Endothelial cell (in vitro differentiated cells): ENCODE measurements around the gene ST3GAL4. TPM values are rescaled to one million over a fixed set of nuclear protein-coding genes. Genes with fewer than 3 reads are reported as not detected.
"Not testable (repeated sequence)": the region's sequence is repeated elsewhere in the genome, so short reads cannot be mapped to it uniquely, and the experiment has no call there.

Source experiments
- DNase-seq: peaks from one replicate; pipeline ENCODE4 v3.0.0; 2021; ENCODE audit warnings: low spot score
- H3K27ac Mint-ChIP-seq: one replicate; pipeline ENCODE4 v1.8.0; 2021; ENCODE audit warnings: mixed read lengths, inconsistent platforms; ENCODE audit not compliant: unreplicated experiment
- H3K27me3 Mint-ChIP-seq: one replicate; pipeline ENCODE4 v1.8.0; 2021; ENCODE audit warnings: mild to moderate bottlenecking, moderate library complexity, mixed read lengths, inconsistent platforms; ENCODE audit not compliant: unreplicated experiment
- H3K36me3 Mint-ChIP-seq: one replicate; pipeline ENCODE4 v1.8.0; 2021; ENCODE audit warnings: mild to moderate bottlenecking, low read depth, mixed read lengths, inconsistent platforms; ENCODE audit not compliant: unreplicated experiment
- H3K4me1 Mint-ChIP-seq: one replicate; pipeline ENCODE4 v1.8.0; 2021; ENCODE audit warnings: mild to moderate bottlenecking, mixed read lengths, inconsistent platforms; ENCODE audit not compliant: unreplicated experiment
- H3K4me3 Mint-ChIP-seq: one replicate; pipeline ENCODE4 v1.8.0; 2021; ENCODE audit warnings: mild to moderate bottlenecking, mixed read lengths, inconsistent platforms; ENCODE audit not compliant: unreplicated experiment
- H3K9me3 Mint-ChIP-seq: one replicate; pipeline ENCODE4 v1.8.0; 2021; ENCODE audit warnings: mixed read lengths, inconsistent platforms; ENCODE audit not compliant: unreplicated experiment
- CTCF ChIP-seq: fragments of 200-600 bp; sonication (generic); IDR thresholded peaks from one replicate; pipeline ENCODE4 v1.5.0; 2021; ENCODE audit warnings: antibody characterized with exemption; ENCODE audit not compliant: unreplicated experiment
- total RNA-seq: library from RNA; stranded (reverse); fragmentation: NEBNext Ultra II Directional; extraction: Animal tissue kit (Norgen Biotek cat#: 25700); gene quantifications from one replicate; pipeline ENCODE4 v1.2.1, GENCODE V29; 2021; ENCODE audit not compliant: unreplicated experiment

ST3GAL4 gene
- total RNA-seq, 1 donor from 2014 or later: 25.9 TPM

- H3K27ac Mint-ChIP-seq: no peak overlapping the region
- DNase-seq: no peak
- no peaks in the 10 kb centered on the region for H3K9me3 Mint-ChIP-seq
- H3K4me3 Mint-ChIP-seq: no peak overlapping the region
- H3K4me1 Mint-ChIP-seq: peaks cover 54% of the 10 kb centered on the region
- TF ChIP-seq CTCF: no peak
- peaks cover 8% of the 10 kb centered on the region for H3K27me3 Mint-ChIP-seq
- H3K36me3 Mint-ChIP-seq: peaks cover 9% of the 10 kb centered on the region
Observed at GRCh38 chr11:126345759-126346585, 9.5 kb upstream of the ST3GAL4 start.

- no peak overlapping the region for H3K27ac Mint-ChIP-seq
- no peaks in the 10 kb centered on the region for H3K9me3 Mint-ChIP-seq
- H3K27me3 Mint-ChIP-seq: peaks cover 6% of the 10 kb centered on the region
- no peak overlapping the region for H3K4me3 Mint-ChIP-seq
- DNase-seq: no peak
- no peak for TF ChIP-seq CTCF
- peaks cover 9% of the 10 kb centered on the region for H3K36me3 Mint-ChIP-seq
- peaks cover 48% of the 10 kb centered on the region for H3K4me1 Mint-ChIP-seq
Observed at GRCh38 chr11:126346586-126346940, 8.9 kb upstream of the ST3GAL4 start.

GRCh38 chr11:126346946-126347345 is 8.5 kb upstream of the ST3GAL4 start:
- not testable (repeated sequence) for H3K9me3 Mint-ChIP-seq, H3K27me3 Mint-ChIP-seq, H3K27ac Mint-ChIP-seq, H3K36me3 Mint-ChIP-seq, DNase-seq, H3K4me3 Mint-ChIP-seq
- H3K4me1 Mint-ChIP-seq: peaks cover 44% of the 10 kb centered on the region

GRCh38 chr11:126347751-126348668 is 7.5 kb upstream of the ST3GAL4 start:
- Mint-ChIP-seq H3K36me3 (peaks cover 15% of the 10 kb centered on the region), H3K4me1 (peaks cover 43% of the 10 kb centered on the region), H3K9me3 (no peaks in the 10 kb centered on the region), H3K27me3 (peaks cover 4% of the 10 kb centered on the region), H3K4me3 (no peak overlapping the region), H3K27ac (no peak overlapping the region)
- TF ChIP-seq CTCF: no peak
- no peak for DNase-seq

GRCh38 chr11:126348806-126349582 is 6.5 kb upstream of the ST3GAL4 start:
- Mint-ChIP-seq H3K9me3 (no peaks in the 10 kb centered on the region), H3K4me3 (peak overlapping the region; percentile 31), H3K27me3 (peaks cover 4% of the 10 kb centered on the region), H3K36me3 (peaks cover 12% of the 10 kb centered on the region), H3K27ac (peak overlapping the region; percentile 48), H3K4me1 (peaks cover 48% of the 10 kb centered on the region)
- DNase-seq: no peak
- no peak for TF ChIP-seq CTCF
